HG03060 (cell line): ENCODE data around the gene CLRN2.
"Not testable (repeated sequence)": the region's sequence is repeated elsewhere in the genome, so short reads cannot be mapped to it uniquely, and the experiment has no call there.

Experiments
- ATAC-seq: cut with Tn5 transposase; IDR thresholded peaks from one replicate; pipeline ENCODE4 v1.9.1; 2021; ENCODE audit warnings: low read depth, moderate number of reproducible peaks; ENCODE audit not compliant: unreplicated experiment

Gene CLRN2

GRCh38 chr4:17544205-17544604, 29.2 kb downstream of the CLRN2 start:
- no peak for ATAC-seq

GRCh38 chr4:17544831-17545234, 29.9 kb downstream of the CLRN2 start:
- no peak for ATAC-seq

GRCh38 chr4:17545374-17546140, 30.6 kb downstream of the CLRN2 start:
- no peak for ATAC-seq

- ATAC-seq: no peak
These were observed 31.3 kb downstream of the CLRN2 start for GRCh38 chr4:17546222-17546621.

- ATAC-seq: no peak
These were observed 31.7 kb downstream of the CLRN2 start for GRCh38 chr4:17546678-17547077.

GRCh38 chr4:17550549-17550948, 35.6 kb downstream of the CLRN2 start:
- no peak for ATAC-seq

- no peak for ATAC-seq
These were observed 37.5 kb downstream of the CLRN2 start for GRCh38 chr4:17552427-17552826.

- ATAC-seq: no peak
These were observed 39.6 kb downstream of the CLRN2 start for GRCh38 chr4:17554568-17554967.

GRCh38 chr4:17556498-17556897, 41.5 kb downstream of the CLRN2 start:
- ATAC-seq: no peak

GRCh38 chr4:17557880-17558279, 42.9 kb downstream of the CLRN2 start:
- ATAC-seq: no peak

- no peak for ATAC-seq
These were observed 44.2 kb downstream of the CLRN2 start for GRCh38 chr4:17558941-17559708.

GRCh38 chr4:17559709-17560048, 44.7 kb downstream of the CLRN2 start:
- ATAC-seq: no peak

GRCh38 chr4:17560065-17560673, 45.2 kb downstream of the CLRN2 start:
- no peak for ATAC-seq

GRCh38 chr4:17561195-17561909, 46.4 kb downstream of the CLRN2 start:
- ATAC-seq: no peak

- no peak for ATAC-seq
These were observed 47.2 kb downstream of the CLRN2 start for GRCh38 chr4:17562157-17562556.

GRCh38 chr4:17565846-17566245, 50.9 kb downstream of the CLRN2 start:
- ATAC-seq: no peak

- no peak for ATAC-seq
These were observed 52.3 kb downstream of the CLRN2 start for GRCh38 chr4:17567271-17567670.

GRCh38 chr4:17574206-17574605, 59.2 kb downstream of the CLRN2 start:
- no peak for ATAC-seq

- ATAC-seq: not testable (repeated sequence)
These were observed 60.2 kb downstream of the CLRN2 start for GRCh38 chr4:17575177-17575576.
